ENCODE results near the gene ESM1. TPM values are rescaled to one million over a fixed set of nuclear protein-coding genes. Genes with fewer than 3 reads are reported as not detected.
A peak's percentile ranks its signal among the peaks of the same experiment; 100 is the strongest.

Gene ESM1, protein sequence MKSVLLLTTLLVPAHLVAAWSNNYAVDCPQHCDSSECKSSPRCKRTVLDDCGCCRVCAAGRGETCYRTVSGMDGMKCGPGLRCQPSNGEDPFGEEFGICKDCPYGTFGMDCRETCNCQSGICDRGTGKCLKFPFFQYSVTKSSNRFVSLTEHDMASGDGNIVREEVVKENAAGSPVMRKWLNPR
- 3.8 and 7.2 TPM in 2 replicates for total RNA-seq

DNA sequence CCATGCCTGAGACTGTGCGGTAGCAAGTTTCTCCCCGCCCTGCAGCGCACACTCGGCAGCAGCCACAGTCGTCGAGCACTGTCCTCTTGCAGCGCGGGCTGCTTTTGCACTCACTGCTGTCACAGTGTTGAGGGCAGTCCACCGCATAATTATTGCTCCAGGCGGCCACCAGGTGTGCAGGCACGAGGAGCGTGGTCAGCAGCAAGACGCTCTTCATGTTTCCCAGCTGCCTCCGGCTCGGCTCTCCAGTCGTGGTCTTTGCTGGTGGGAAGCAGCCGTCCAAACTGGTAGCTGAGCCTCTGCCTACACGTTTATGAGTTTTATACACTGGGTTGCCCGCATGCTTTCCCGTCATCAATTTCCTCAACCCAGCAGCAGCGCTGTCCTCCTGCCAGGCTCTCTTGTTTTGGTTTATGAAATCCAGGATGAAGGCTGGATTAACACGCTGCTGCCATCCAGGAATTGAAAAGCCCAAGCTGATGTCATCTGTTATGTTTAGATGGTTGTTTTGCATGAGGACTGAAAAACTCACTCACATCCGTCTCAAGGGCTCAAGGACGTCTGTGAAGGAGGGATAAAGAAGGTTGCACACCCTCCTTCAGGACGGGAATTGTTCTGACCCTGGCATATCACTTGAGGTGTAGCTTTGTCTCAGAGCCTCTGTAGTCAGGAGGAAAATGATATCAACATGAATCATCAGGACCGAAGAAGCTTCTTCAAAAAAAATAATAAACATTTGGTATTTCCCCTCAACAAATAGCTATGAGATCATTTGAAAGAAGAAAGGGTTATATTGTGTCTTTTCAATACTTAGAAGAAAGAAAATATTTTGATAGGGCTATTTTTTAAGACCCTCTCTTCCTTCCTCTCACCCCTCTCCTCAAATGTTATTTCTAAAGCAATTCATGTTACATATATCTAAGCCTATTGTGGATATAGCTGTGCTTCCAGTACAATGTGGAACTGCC lies at the start of gene ESM1:
Gene ESM1 (minus strand): TSS at position 293 of the 968 bp plus-strand sequence. CDS start 76 bp downstream, at position 217.
- Histone ChIP-seq H3K36me3 (ENCODE audit: control insufficient read depth, insufficient read depth, low read length) (no peaks in the 10 kb centered on the region), H3K4me3 (ENCODE audit: low read depth, low read length) (no peak within 1 kb of the TSS), H3K27me3 (ENCODE audit: control insufficient read depth, insufficient read depth, low read length) (peaks cover 5% of the 10 kb centered on the region)
- peak; percentile 25 for DNase-seq (ENCODE audit: low read depth)
- TF ChIP-seq, protein P1, sequence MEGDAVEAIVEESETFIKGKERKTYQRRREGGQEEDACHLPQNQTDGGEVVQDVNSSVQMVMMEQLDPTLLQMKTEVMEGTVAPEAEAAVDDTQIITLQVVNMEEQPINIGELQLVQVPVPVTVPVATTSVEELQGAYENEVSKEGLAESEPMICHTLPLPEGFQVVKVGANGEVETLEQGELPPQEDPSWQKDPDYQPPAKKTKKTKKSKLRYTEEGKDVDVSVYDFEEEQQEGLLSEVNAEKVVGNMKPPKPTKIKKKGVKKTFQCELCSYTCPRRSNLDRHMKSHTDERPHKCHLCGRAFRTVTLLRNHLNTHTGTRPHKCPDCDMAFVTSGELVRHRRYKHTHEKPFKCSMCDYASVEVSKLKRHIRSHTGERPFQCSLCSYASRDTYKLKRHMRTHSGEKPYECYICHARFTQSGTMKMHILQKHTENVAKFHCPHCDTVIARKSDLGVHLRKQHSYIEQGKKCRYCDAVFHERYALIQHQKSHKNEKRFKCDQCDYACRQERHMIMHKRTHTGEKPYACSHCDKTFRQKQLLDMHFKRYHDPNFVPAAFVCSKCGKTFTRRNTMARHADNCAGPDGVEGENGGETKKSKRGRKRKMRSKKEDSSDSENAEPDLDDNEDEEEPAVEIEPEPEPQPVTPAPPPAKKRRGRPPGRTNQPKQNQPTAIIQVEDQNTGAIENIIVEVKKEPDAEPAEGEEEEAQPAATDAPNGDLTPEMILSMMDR (IDR thresholded peaks at IDR 0.05; ENCODE audit: insufficient read depth, low read length, poor library complexity, severe bottlenecking), result no peak

DNA sequence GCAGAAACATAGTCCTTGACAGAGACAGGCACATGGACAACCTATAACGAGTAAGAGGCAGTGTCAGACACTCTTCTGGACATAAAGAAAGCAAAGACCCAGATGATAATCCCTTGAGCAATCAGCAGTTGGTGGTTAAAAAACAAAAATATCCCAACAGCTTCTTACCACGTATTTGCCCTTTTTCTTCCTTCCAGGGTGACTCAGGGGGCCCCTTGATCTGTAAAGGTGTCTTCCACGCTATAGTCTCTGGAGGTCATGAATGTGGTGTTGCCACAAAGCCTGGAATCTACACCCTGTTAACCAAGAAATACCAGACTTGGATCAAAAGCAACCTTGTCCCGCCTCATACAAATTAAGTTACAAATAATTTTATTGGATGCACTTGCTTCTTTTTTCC lies 48.2 kb upstream of the ESM1 start:
- TF ChIP-seq, protein P1 (IDR thresholded peaks at IDR 0.05; ENCODE audit: insufficient read depth, low read length, poor library complexity, severe bottlenecking), result no peak
- H3K4me3 ChIP-seq (ENCODE audit: low read depth, low read length), result no peak overlapping the region
- no peaks in the 10 kb centered on the region for H3K36me3 ChIP-seq (ENCODE audit: control insufficient read depth, insufficient read depth, low read length)
- H3K27me3 ChIP-seq (ENCODE audit: control insufficient read depth, insufficient read depth, low read length), result no peaks in the 10 kb centered on the region
- DNase-seq (ENCODE audit: low read depth), result no peak

DNA sequence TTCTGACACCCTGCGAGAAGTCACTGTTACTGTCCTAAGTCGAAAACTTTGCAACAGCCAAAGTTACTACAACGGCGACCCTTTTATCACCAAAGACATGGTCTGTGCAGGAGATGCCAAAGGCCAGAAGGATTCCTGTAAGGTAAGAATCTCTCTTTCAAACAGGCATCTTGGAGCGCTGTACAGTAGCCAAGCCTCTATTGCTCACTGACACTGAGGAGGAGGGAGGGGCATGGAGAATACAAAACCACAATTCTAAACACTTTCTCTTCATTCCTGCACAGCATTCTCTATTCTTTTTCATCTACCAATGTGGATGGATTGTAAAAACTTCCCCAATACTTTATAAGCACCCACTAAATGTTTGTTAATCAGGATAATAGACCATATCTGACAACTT lies 46.1 kb upstream of the ESM1 start:
- Histone ChIP-seq H3K27me3 (ENCODE audit: control insufficient read depth, insufficient read depth, low read length) (no peaks in the 10 kb centered on the region), H3K4me3 (ENCODE audit: low read depth, low read length) (no peak overlapping the region), H3K36me3 (ENCODE audit: control insufficient read depth, insufficient read depth, low read length) (no peaks in the 10 kb centered on the region)
- DNase-seq (ENCODE audit: low read depth), result no peak
- TF ChIP-seq, protein P1 (IDR thresholded peaks at IDR 0.05; ENCODE audit: insufficient read depth, low read length, poor library complexity, severe bottlenecking), result no peak

DNA sequence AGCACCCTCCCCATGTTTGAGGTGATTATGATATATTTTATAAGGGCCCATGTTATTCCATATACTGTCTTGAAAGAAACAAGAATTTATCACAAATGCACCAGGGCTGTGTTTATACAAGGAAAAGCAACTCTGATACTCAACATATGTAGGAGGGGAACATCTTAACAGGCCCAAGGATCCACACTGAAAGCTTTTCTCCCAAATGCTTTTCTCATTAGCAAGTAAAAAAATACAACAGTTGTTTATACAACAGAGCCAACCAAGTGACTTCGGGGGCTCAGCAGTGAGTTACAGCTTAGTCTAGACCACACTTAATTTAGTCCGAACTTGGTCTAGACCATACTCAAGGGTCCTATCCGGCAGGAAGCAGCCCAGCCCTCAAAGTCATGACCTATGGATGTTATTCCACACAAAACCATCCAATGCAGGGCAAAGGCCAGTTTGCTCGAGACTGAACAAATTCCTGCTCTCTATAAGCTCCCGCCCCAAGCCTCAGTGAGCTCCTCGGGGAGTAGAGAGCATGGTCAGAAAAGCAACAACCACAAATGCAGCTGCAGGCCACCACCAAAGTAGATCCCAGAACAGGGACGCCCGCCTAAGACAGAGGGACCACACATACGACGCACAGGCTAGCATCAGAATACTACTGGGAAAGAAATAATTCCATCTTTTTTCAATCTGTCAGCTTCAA lies 45.4 kb upstream of the ESM1 start:
- DNase-seq (ENCODE audit: low read depth), result no peak
- H3K27me3 ChIP-seq (ENCODE audit: control insufficient read depth, insufficient read depth, low read length), result no peaks in the 10 kb centered on the region
- no peak overlapping the region for H3K4me3 ChIP-seq (ENCODE audit: low read depth, low read length)
- H3K36me3 ChIP-seq (ENCODE audit: control insufficient read depth, insufficient read depth, low read length), result no peaks in the 10 kb centered on the region
- TF ChIP-seq, protein P1 (IDR thresholded peaks at IDR 0.05; ENCODE audit: insufficient read depth, low read length, poor library complexity, severe bottlenecking), result no peak

DNA sequence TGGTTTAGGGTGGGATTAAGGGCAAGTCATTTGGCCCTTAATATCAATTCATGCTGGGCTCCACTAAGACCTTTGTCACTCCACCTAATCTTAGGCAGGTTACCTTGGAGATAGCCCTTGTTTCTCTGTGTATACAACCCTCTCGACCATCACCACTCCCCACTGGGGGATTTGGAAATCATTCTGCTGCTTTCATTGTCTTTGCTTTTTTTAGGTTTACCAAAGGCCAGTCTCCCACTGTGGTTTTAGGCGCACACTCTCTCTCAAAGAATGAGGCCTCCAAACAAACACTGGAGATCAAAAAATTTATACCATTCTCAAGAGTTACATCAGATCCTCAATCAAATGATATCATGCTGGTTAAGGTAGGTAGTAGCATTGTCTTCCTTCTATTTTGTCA lies 44.8 kb upstream of the ESM1 start:
- no peaks in the 10 kb centered on the region for H3K36me3 ChIP-seq (ENCODE audit: control insufficient read depth, insufficient read depth, low read length)
- DNase-seq (ENCODE audit: low read depth), result no peak
- TF ChIP-seq, protein P1 (IDR thresholded peaks at IDR 0.05; ENCODE audit: insufficient read depth, low read length, poor library complexity, severe bottlenecking), result no peak

More for the DNA sequence above, 44.8 kb upstream of the ESM1 start:
- Histone ChIP-seq H3K27me3 (ENCODE audit: control insufficient read depth, insufficient read depth, low read length) (no peaks in the 10 kb centered on the region), H3K4me3 (ENCODE audit: low read depth, low read length) (no peak overlapping the region)

Measured in kidney epithelial cell (primary cell).